Cardiac muscle cell (in vitro differentiated cells and primary cell): ENCODE measurements around the gene HCN3. TPM values are rescaled to one million over a fixed set of nuclear protein-coding genes. Genes with fewer than 3 reads are reported as not detected.
"Not testable (repeated sequence)": the region's sequence is repeated elsewhere in the genome, so short reads cannot be mapped to it uniquely, and the experiment has no call there.

ENCODE experiments used
- DNase-seq, 2 donors: peaks; one replicate each; pipeline versions ENCODE4 v3.0.0 to v3.0.0-alpha.2; 2010 to 2017; ENCODE audit warnings: low read depth in 1 of 2, low spot score in 1 of 2
- H3K27ac ChIP-seq: fragments of 200-600 bp; sonication (generic); 2 replicates; pipeline ENCODE4 v1.5.1; 2016
- H3K27me3 ChIP-seq: fragments of 200-600 bp; sonication (generic); 2 replicates; pipeline ENCODE4 v1.6.0; 2016; ENCODE audit warnings: control low read depth
- H3K36me3 ChIP-seq: fragments of 200-600 bp; sonication (generic); 2 replicates; pipeline ENCODE4 v1.5.1; 2016; ENCODE audit warnings: control low read depth
- H3K4me1 ChIP-seq: fragments of 200-600 bp; sonication (generic); 2 replicates; pipeline ENCODE4 v1.8.1; 2017; ENCODE audit warnings: low read depth, mild to moderate bottlenecking, mixed run types
- H3K4me3 ChIP-seq: fragments of 200-600 bp; sonication (generic); 2 replicates; pipeline ENCODE4 v1.5.1; 2016; ENCODE audit warnings: mild to moderate bottlenecking
- H3K9me3 ChIP-seq: fragments of 200-600 bp; sonication (generic); 2 replicates; pipeline ENCODE4 v1.5.1; 2017; ENCODE audit warnings: low read depth, mild to moderate bottlenecking, control low read depth
- polyA plus RNA-seq: library from polyadenylated mRNA; unstranded; fragments of >200 nt; fragmentation: Nextera tagmentation; extraction: Ambion mirVana; gene quantifications from 2 replicates; pipeline ENCODE4 v1.2.1, GENCODE V29; 2016
- total RNA-seq: library from RNA; depleted of rRNA; stranded (reverse); fragments of >200 nt; gene quantifications from 2 replicates; pipeline ENCODE4 v1.2.3, GENCODE V29; 2016
- TF ChIP-seq, protein P1 (sequence below): IDR thresholded peaks from 2 replicates; pipeline ENCODE4 v1.5.1; 2012; ENCODE audit warnings: low read depth, mild to moderate bottlenecking, low read length

Gene HCN3
- total and polyA plus RNA-seq, 2 experiments from 2014 or later, result 1.7 to 12.9 TPM

DNA sequence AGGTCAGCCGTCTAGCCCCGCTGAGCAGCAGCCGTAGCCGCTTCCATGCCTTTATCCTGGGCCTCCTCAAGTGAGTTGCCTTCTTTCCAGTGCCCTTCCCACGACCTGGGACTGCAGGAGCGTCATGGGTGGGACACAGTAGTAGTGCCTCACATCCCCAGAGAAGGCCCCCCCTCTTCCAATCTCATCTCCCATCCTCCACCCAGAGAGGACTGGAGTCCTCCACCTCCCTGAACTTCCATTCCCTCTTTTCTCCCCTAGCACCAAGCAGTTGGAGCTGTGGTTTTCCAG lies 48.3 kb downstream of the HCN3 start:
- Histone ChIP-seq H3K4me3 (peak overlapping the region; percentile 61), H3K27ac (no peak overlapping the region), H3K4me1 (peaks cover 8% of the 10 kb centered on the region), H3K36me3 (peaks cover 3% of the 10 kb centered on the region), H3K27me3 (no peaks in the 10 kb centered on the region), H3K9me3 (no peaks in the 10 kb centered on the region)
- no peak for DNase-seq
- TF ChIP-seq, protein P1, sequence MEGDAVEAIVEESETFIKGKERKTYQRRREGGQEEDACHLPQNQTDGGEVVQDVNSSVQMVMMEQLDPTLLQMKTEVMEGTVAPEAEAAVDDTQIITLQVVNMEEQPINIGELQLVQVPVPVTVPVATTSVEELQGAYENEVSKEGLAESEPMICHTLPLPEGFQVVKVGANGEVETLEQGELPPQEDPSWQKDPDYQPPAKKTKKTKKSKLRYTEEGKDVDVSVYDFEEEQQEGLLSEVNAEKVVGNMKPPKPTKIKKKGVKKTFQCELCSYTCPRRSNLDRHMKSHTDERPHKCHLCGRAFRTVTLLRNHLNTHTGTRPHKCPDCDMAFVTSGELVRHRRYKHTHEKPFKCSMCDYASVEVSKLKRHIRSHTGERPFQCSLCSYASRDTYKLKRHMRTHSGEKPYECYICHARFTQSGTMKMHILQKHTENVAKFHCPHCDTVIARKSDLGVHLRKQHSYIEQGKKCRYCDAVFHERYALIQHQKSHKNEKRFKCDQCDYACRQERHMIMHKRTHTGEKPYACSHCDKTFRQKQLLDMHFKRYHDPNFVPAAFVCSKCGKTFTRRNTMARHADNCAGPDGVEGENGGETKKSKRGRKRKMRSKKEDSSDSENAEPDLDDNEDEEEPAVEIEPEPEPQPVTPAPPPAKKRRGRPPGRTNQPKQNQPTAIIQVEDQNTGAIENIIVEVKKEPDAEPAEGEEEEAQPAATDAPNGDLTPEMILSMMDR, result no peak

DNA sequence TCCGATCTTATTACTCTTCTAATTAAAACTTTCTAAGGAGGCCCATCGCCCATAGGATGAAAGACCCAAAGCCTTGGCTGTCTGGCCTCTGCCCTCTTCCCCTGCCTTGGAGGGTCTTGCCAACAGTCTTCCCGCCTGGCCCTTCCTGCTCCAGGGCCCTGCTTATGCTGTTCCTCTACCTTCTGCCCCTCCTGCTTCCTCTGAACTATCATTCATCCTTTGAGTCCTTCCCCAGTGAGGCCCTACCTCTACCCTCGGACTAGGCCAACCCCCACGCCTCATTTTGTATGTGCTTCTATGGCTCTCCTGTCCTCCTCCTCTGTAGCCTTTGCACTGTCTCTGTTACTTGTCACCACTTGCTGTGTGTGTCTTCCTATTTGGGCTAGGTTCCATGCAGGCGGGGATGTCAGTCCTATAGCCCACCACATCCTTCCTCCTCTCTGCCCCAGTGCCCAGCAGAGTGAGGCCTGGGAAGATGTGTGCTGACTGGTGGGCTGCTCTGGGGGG lies 48.8 kb downstream of the HCN3 start:
- peaks cover 8% of the 10 kb centered on the region for H3K4me1 ChIP-seq
- H3K4me3 ChIP-seq, result no peak overlapping the region
- H3K36me3 ChIP-seq, result peaks cover 3% of the 10 kb centered on the region
- no peaks in the 10 kb centered on the region for H3K27me3 ChIP-seq
- no peaks in the 10 kb centered on the region for H3K9me3 ChIP-seq
- TF ChIP-seq, protein P1, result no peak
- no peak overlapping the region for H3K27ac ChIP-seq
- no peak for DNase-seq

DNA sequence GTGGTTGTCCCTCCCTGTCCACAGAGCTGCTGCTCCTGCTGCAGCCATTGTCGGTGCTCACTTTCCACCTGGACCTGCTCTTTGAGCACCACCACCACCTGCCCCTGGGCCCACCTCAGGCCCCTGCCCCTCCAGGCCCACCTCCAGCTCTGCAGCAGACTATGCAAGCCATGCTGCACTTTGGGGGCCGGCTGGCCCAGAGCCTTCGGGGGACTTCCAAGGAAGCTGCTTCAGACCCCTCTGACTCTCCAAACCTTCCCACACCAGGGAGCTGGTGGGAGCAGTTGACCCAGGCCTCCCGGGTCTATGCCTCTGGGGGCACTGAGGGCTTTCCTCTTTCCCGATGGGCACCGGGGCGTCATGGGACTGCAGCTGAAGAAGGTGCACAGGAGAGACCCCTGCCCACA lies 49.4 kb downstream of the HCN3 start:
- H3K9me3 ChIP-seq, result no peaks in the 10 kb centered on the region
- TF ChIP-seq, protein P1, result no peak
- no peaks in the 10 kb centered on the region for H3K27me3 ChIP-seq
- H3K27ac ChIP-seq, result no peak overlapping the region
- no peak for DNase-seq
- peaks cover 8% of the 10 kb centered on the region for H3K4me1 ChIP-seq
- H3K4me3 ChIP-seq, result no peak overlapping the region
- peaks cover 3% of the 10 kb centered on the region for H3K36me3 ChIP-seq

DNA sequence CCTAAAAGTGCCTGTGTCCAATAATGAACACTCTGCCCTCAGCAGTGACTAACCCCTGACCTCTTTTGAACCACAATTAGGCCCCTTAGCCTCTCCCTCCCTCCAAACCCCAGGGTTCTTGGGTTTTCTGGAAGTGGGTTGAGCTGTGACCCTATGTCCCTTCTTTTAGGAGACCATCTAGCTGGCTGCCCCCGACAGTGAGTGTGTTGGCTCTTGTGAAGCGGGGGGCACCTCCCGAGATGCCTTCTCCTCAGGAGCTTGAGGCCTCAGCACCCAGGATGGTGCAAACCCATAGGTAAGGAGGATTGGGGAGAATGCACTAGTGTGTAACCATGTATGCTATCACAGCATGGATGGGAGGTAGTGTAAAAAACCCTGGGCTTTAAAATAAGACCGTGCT lies 50.7 kb downstream of the HCN3 start:
- no peak overlapping the region for H3K27ac ChIP-seq
- TF ChIP-seq, protein P1, result no peak

DNA sequence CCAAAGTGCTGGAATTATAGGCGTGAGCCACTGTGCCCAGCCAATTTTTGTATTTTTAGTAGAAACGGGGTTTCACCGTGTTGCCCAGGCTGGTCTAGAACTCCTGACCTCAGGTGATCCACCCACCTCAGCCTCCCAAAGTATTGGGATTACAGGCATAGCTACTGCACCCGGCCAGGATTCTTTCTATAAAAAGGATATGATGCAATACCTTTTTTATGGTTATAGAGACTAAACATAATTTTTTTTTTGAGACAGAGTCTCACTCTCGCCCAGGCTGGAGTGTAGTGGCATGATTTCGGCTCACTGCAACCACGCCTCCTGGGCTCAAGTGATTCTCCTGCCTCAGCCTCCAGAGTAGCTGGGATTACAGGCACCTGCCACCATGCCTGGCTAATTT lies 51.6 kb downstream of the HCN3 start:
- not testable (repeated sequence) for H3K4me3 ChIP-seq, H3K4me1 ChIP-seq, DNase-seq, H3K27me3 ChIP-seq, H3K36me3 ChIP-seq, H3K9me3 ChIP-seq, H3K27ac ChIP-seq

More for the DNA sequence above, 50.7 kb downstream of the HCN3 start:
- peaks cover 3% of the 10 kb centered on the region for H3K4me1 ChIP-seq
- H3K9me3 ChIP-seq, result no peaks in the 10 kb centered on the region
- H3K4me3 ChIP-seq, result no peak overlapping the region
- no peak for DNase-seq
- H3K27me3 ChIP-seq, result no peaks in the 10 kb centered on the region
- peaks cover 3% of the 10 kb centered on the region for H3K36me3 ChIP-seq

DNA sequence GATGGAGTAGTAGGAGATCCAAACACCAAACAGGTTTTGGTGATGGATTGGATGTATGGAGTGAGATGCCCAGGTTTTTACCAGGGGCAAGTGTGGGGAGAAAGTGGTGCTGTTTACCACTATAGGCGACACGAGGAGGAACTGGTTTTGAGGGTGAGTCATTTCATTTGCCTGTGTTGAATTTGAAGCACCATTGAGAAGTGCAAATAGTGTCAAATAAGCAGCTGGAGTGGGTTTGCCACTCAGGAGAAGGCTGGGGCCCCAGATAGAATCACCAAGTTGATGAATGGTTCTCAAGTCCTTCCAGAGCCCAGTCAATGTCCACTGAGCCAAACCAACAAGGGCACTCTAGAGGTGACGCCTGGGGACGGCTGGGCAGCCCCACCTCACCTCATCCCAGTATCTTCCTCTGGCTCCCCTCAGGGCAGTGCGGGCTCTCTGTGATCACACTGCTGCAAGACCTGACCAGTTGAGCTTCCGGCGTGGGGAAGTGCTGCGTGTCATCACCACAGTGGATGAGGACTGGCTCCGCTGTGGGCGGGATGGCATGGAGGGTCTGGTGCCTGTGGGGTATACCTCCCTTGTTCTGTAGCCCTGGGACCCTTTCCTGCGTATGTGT lies 52.8 kb downstream of the HCN3 start:
- TF ChIP-seq, protein P1, result no peak
- Histone ChIP-seq H3K4me1 (peaks cover 3% of the 10 kb centered on the region), H3K27ac (no peak overlapping the region), H3K4me3 (no peak overlapping the region), H3K27me3 (no peaks in the 10 kb centered on the region), H3K9me3 (no peaks in the 10 kb centered on the region), H3K36me3 (peaks cover 7% of the 10 kb centered on the region)
- DNase-seq, result no peak
